Measurements from ENCODE around the gene DLG2. TPM values are rescaled to one million over a fixed set of nuclear protein-coding genes. Genes with fewer than 3 reads are reported as not detected.

DLG2 gene
- total RNA-seq, 1 donor from 2014 or later: 0.26 TPM

DNA sequence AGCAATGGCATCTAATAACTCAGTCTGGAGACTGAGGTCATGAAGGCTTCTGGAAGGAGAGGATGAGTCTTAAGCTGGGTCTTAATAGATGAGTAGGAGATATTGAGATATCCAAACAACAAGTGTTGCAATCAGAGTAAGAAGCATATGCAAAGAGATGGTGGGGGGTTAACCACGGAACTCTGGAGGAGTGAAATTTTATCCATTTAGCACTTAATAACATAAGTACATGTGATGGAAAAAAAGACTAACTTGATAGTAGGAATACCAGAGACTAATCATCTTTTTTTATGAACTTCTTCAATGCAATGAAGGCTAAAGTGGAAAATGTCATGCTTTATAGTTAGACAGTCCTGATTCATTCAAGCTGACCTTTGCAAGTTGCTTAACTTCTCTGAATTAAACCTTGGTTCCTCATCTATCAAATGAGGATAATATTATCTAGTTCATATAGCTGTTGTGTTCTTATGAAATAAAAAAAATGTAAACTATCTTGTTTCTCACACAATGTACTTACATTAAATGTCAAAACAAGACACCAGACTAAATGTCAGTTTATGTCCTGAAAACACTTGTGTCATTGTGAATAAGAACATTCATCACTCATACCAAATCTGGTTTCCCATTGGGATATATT is 1937.9 kb downstream of the DLG2 start:
- no peak for DNase-seq (ENCODE audit: low read depth)

GRCh38 chr11:83687787-83688186 is 1939.4 kb downstream of the DLG2 start:
- no peak for FAIRE-seq
- DNase-seq (ENCODE audit: low read depth): no peak
- Histone ChIP-seq H3K4me3 (ENCODE audit: low read depth, low read length) (no peak overlapping the region), H3K27me3 (ENCODE audit: control insufficient read depth, insufficient read depth, low read length) (no peaks in the 10 kb centered on the region), H3K36me3 (ENCODE audit: control insufficient read depth, insufficient read depth, low read length) (no peaks in the 10 kb centered on the region)
- TF ChIP-seq, protein P1, sequence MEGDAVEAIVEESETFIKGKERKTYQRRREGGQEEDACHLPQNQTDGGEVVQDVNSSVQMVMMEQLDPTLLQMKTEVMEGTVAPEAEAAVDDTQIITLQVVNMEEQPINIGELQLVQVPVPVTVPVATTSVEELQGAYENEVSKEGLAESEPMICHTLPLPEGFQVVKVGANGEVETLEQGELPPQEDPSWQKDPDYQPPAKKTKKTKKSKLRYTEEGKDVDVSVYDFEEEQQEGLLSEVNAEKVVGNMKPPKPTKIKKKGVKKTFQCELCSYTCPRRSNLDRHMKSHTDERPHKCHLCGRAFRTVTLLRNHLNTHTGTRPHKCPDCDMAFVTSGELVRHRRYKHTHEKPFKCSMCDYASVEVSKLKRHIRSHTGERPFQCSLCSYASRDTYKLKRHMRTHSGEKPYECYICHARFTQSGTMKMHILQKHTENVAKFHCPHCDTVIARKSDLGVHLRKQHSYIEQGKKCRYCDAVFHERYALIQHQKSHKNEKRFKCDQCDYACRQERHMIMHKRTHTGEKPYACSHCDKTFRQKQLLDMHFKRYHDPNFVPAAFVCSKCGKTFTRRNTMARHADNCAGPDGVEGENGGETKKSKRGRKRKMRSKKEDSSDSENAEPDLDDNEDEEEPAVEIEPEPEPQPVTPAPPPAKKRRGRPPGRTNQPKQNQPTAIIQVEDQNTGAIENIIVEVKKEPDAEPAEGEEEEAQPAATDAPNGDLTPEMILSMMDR (IDR thresholded peaks at IDR 0.05; ENCODE audit: insufficient read depth, low read length, severe bottlenecking): no peak

More for the DNA sequence above, 1937.9 kb downstream of the DLG2 start:
- no peak overlapping the region for H3K4me3 ChIP-seq (ENCODE audit: low read depth, low read length)
- TF ChIP-seq, protein P1 (IDR thresholded peaks at IDR 0.05; ENCODE audit: insufficient read depth, low read length, severe bottlenecking): no peak
- no peaks in the 10 kb centered on the region for H3K36me3 ChIP-seq (ENCODE audit: control insufficient read depth, insufficient read depth, low read length)
- no peak for FAIRE-seq
- no peaks in the 10 kb centered on the region for H3K27me3 ChIP-seq (ENCODE audit: control insufficient read depth, insufficient read depth, low read length)

GRCh38 chr11:83685730-83686129 is 1941.4 kb downstream of the DLG2 start:
- Histone ChIP-seq H3K4me3 (ENCODE audit: low read depth, low read length) (no peak overlapping the region), H3K36me3 (ENCODE audit: control insufficient read depth, insufficient read depth, low read length) (no peaks in the 10 kb centered on the region), H3K27me3 (ENCODE audit: control insufficient read depth, insufficient read depth, low read length) (peaks cover 2% of the 10 kb centered on the region)
- no peak for FAIRE-seq
- TF ChIP-seq, protein P1 (IDR thresholded peaks at IDR 0.05; ENCODE audit: insufficient read depth, low read length, severe bottlenecking): no peak
- no peak for DNase-seq (ENCODE audit: low read depth)

DNA sequence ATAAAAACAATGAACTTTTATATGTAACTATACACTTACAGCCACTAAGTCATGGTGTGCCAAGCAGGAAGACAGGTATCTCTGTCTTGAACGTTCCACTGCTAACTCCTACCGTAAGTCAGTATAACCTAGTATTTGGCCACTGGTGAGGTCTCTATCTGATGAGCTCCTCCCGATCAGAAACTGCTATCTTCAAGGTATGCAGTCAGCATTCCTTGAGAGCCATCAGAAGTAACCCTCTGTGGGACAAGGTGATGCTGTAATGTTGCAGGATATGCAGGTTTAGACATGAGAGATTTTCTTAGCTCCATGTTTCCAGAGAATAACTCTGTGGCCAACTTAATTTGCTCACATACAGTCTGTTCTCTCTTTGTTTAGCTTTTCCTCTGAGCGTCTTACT is 1943.1 kb downstream of the DLG2 start:
- TF ChIP-seq, protein P1 (IDR thresholded peaks at IDR 0.05; ENCODE audit: insufficient read depth, low read length, severe bottlenecking): no peak
- H3K27me3 ChIP-seq (ENCODE audit: control insufficient read depth, insufficient read depth, low read length): peaks cover 2% of the 10 kb centered on the region
- FAIRE-seq (peak; percentile 62), DNase-seq (ENCODE audit: low read depth) (no peak)
- H3K36me3 ChIP-seq (ENCODE audit: control insufficient read depth, insufficient read depth, low read length): no peaks in the 10 kb centered on the region
- no peak overlapping the region for H3K4me3 ChIP-seq (ENCODE audit: low read depth, low read length)

DNA sequence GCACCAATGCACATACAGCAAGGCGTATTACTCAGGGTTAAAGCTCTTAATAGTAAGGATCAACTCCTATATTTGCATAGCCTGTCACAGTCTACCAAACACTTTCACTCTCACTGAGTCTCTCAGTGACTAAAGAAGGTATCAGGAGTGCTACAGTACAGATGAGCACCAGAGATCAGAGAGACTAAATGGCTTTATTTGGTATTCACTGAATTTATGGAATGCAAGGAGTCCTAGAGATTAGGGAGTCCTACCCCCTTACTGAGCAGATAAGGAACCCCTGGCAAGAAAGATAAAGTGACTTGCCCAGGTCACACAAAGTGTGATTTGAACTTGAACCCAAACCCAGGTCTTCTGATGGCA is 1944.6 kb downstream of the DLG2 start:
- FAIRE-seq: no peak
- DNase-seq (ENCODE audit: low read depth): no peak
- Histone ChIP-seq H3K36me3 (ENCODE audit: control insufficient read depth, insufficient read depth, low read length) (no peaks in the 10 kb centered on the region), H3K27me3 (ENCODE audit: control insufficient read depth, insufficient read depth, low read length) (peaks cover 2% of the 10 kb centered on the region), H3K4me3 (ENCODE audit: low read depth, low read length) (no peak overlapping the region)
- TF ChIP-seq, protein P1 (IDR thresholded peaks at IDR 0.05; ENCODE audit: insufficient read depth, low read length, severe bottlenecking): no peak

All from bronchial epithelial cell (primary cell).